C4-2B (cell line): ENCODE data around the gene UBE2L3.

Experiments
- CTCF ChIP-seq: fragments of 450-650 bp; conservative IDR thresholded peaks from 2 replicates; pipeline ENCODE4 v1.5.1; 2017; ENCODE audit warnings: mild to moderate bottlenecking
- ZFX ChIP-seq: fragments of 450-650 bp; IDR thresholded peaks from 2 replicates; pipeline ENCODE4 v1.6.1; 2017

GRCh38 chr22:21641417-21641788 lies 73.9 kb downstream of the UBE2L3 start:
- TF ChIP-seq CTCF (peak; percentile 82), ZFX (no peak)
